HEK293T (cell line): ENCODE data around the gene DLD.
"Not testable (repeated sequence)": the region's sequence is repeated elsewhere in the genome, so short reads cannot be mapped to it uniquely, and the experiment has no call there.

Source experiments
- ARNT ChIP-seq: fragments of 450-650 bp; IDR thresholded peaks from 2 replicates; pipeline ENCODE4 v1.6.1; 2017; ENCODE audit warnings: mild to moderate bottlenecking
- BHLHE40 ChIP-seq: fragments of 450-650 bp; IDR thresholded peaks from 2 replicates; pipeline ENCODE4 v1.6.1; 2016; ENCODE audit warnings: mild to moderate bottlenecking, moderate library complexity, borderline replicate concordance
- FOXM1 ChIP-seq: fragments of 450-650 bp; IDR thresholded peaks from 2 replicates; pipeline ENCODE4 v1.6.1; 2017; ENCODE audit warnings: mild to moderate bottlenecking, borderline replicate concordance
- L3MBTL2 ChIP-seq: fragments of 450-650 bp; conservative IDR thresholded peaks from 2 replicates; pipeline ENCODE4 v1.6.1; 2016; ENCODE audit warnings: mild to moderate bottlenecking
- LEF1 ChIP-seq: fragments of 450-650 bp; IDR thresholded peaks from 2 replicates; pipeline ENCODE4 v1.6.1; 2017; ENCODE audit warnings: mild to moderate bottlenecking, borderline replicate concordance
- NFRKB ChIP-seq: fragments of 450-650 bp; IDR thresholded peaks from 2 replicates; pipeline ENCODE4 v1.6.1; 2016; ENCODE audit warnings: mild to moderate bottlenecking, moderate library complexity
- SP1 ChIP-seq: fragments of 450-650 bp; IDR thresholded peaks from 2 replicates; pipeline ENCODE4 v1.6.1; 2017
- SUZ12 ChIP-seq: fragments of 450-650 bp; IDR thresholded peaks from 2 replicates; pipeline ENCODE4 v1.6.1; 2016; ENCODE audit warnings: mild to moderate bottlenecking
- TARDBP ChIP-seq: fragments of 450-650 bp; IDR thresholded peaks from 2 replicates; pipeline ENCODE4 v1.6.1; 2016
- ZNF384 ChIP-seq: fragments of 450-650 bp; IDR thresholded peaks from 2 replicates; pipeline ENCODE4 v1.6.1; 2016
- TF ChIP-seq, protein P1 (sequence below): fragments of 450-650 bp; IDR thresholded peaks from 2 replicates; pipeline ENCODE4 v1.6.1; 2016

DNA sequence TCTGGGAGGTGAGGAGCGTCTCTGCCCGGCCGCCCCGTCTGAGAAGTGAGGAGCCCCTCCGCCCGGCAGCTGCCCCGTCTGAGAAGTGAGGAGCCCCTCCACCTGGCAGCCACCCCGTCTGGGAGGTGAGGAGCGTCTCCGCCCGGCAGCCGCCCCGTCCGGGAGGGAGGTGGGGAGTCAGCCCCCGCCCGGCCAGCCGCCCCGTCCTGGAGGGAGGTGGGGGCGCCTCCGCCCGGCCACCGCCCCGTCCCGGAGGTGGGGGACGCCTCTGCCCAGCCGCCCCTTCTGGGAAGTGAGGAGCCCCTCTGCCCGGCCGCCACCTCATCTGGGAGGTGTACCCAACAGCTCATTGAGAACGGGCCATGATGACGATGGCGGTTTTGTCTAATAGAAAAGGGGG lies 42.8 kb upstream of the DLD start:
- not testable (repeated sequence) for TF ChIP-seq FOXM1, SP1, NFRKB, BHLHE40, TARDBP, LEF1, ZNF384, L3MBTL2, SUZ12, ARNT
- TF ChIP-seq, protein P1, sequence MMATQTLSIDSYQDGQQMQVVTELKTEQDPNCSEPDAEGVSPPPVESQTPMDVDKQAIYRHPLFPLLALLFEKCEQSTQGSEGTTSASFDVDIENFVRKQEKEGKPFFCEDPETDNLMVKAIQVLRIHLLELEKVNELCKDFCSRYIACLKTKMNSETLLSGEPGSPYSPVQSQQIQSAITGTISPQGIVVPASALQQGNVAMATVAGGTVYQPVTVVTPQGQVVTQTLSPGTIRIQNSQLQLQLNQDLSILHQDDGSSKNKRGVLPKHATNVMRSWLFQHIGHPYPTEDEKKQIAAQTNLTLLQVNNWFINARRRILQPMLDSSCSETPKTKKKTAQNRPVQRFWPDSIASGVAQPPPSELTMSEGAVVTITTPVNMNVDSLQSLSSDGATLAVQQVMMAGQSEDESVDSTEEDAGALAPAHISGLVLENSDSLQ, result not testable (repeated sequence)
